GM12872 (cell line): ENCODE results near the gene ADAM33.

Experiments
- TF ChIP-seq, protein P1 (sequence below): IDR thresholded peaks from 3 replicates; pipeline ENCODE4 v1.5.1; 2011; ENCODE audit warnings: low read depth, mild to moderate bottlenecking, low read length, moderate library complexity; ENCODE audit not compliant: insufficient read depth

Gene ADAM33

GRCh38 chr20:3670945-3671344, 10.9 kb downstream of the ADAM33 start:
- TF ChIP-seq, protein P1, sequence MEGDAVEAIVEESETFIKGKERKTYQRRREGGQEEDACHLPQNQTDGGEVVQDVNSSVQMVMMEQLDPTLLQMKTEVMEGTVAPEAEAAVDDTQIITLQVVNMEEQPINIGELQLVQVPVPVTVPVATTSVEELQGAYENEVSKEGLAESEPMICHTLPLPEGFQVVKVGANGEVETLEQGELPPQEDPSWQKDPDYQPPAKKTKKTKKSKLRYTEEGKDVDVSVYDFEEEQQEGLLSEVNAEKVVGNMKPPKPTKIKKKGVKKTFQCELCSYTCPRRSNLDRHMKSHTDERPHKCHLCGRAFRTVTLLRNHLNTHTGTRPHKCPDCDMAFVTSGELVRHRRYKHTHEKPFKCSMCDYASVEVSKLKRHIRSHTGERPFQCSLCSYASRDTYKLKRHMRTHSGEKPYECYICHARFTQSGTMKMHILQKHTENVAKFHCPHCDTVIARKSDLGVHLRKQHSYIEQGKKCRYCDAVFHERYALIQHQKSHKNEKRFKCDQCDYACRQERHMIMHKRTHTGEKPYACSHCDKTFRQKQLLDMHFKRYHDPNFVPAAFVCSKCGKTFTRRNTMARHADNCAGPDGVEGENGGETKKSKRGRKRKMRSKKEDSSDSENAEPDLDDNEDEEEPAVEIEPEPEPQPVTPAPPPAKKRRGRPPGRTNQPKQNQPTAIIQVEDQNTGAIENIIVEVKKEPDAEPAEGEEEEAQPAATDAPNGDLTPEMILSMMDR = no peak

DNA sequence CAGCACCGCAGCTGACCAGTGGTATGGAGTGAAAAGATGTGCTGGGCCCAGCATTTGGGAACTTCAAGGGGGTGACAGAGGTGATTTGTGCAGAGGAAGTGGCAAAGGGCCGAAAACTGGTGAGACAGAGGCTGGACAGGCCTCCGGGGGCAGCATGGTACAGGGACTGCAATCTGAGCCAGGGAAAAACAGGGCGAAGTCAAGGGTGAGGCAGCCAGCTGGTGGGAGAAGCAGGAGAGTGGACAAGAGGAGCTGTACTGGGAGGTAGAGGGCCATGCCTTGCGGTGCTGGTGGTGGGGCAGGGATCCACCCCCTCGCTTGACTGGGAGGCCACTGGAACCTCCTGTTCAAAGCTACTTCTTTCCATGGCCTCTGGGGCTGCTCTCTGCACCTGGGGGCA, 11.3 kb downstream of the ADAM33 start:
- TF ChIP-seq, protein P1 = no peak

- TF ChIP-seq, protein P1 = no peak
These were observed 12.0 kb downstream of the ADAM33 start for GRCh38 chr20:3669710-3670367.

DNA sequence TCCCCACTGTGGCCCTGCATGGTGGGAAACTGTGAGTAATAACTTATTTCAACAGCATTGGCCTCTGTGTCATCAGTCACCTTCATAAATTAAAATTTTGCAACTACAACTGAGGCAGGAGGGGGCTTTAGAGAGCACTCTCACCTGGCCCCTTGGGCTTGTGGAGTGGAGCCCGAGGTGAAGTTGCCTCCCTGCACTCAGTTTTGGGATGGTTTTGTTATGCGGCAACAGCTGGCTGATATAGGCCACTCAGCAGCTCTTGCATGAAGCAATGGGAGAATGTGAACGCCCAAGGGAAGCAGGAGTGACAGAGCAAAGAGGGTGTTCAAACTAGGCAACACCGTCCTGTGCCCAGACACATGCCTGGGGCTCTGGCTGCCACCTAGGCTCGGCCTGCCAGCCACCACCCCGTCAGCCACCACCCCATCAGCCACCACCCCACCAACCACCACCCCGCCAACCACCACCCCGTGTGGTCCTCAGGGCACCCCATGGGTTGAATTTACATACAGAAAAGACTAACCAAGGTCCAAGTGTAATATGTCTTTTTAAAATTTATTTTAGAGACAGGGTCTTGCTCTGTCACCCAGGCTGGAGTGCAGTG, 14.3 kb downstream of the ADAM33 start:
- TF ChIP-seq, protein P1 = no peak

DNA sequence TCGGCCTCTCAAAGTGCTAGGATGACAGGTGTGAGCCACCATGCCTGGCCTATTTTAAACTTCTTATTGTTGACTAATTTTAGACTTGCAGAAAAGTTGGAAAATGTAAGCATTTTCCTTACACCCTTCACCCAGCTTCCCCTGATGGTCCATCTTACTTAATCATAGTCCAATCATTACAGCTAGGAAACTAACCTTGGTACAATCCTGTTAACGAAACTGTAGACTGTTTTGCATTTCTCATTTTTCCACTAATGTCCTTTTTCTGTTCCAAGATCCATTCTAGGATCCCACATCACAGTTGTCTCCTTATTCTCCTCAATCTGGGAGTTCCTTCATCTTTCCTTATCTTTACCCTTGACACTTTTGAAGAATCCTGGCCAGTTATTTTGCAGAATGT, 18.0 kb downstream of the ADAM33 start:
- TF ChIP-seq, protein P1 = no peak

- TF ChIP-seq, protein P1 = no peak
These were observed 18.6 kb downstream of the ADAM33 start, which contains the start of gene GFRA4 for GRCh38 chr20:3663031-3663701. Gene GFRA4, minus strand, starts transcription at chr20:3663399. Its CDS starts 0 bp downstream, at chr20:3663399.

DNA sequence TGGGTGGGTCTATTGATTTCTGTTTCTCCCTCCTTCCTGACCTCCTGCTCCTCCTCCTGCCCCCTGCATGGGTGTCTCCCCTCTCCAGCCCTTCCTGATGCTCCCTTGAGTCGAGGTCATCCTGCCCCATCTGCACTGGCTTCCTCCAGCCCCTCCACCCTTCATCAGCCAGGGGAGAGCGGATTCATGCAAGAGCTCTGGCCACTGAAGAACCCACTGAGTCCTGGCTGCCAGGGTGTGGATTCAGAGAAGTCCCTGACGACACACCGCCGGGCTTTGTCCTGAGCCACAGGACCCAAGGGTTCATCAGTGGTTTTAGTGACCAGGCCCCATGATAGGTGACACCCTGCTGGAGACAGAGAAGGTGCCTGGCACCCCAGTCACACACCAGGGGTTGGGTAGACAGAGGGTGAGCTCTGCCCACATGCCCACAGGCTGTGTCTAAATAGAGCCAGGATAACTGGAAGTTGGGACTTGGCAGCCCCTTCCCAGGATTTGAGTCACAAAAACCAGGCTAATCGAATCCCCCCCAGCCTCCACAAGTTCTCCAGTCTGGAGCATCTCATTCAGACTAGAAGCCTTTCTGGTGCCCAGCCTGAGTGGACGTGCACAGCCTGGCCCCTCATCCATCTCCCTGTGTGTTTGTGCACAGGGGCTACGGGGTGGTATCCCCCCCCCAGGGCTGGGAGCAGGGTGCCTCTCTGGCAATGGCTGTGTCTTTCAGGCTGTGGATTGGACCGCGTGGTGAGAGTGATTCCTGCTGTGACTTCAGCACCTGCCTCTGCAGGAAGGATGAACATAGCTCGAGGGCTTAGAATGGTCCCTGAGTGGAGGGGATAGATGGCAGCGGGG, 19.8 kb downstream of the ADAM33 start:
- TF ChIP-seq, protein P1 = no peak
